Stomach smooth muscle (tissue), 2 donors: ENCODE measurements around the gene FYN.

Experiments
- H3K27ac ChIP-seq: one replicate; pipeline ENCODE4 v1.7.0; 2013; ENCODE audit warnings: mild to moderate bottlenecking, low read length, inconsistent platforms
- H3K27me3 ChIP-seq, 2 donors: one replicate each; pipeline ENCODE4 v1.7.0; 2013; ENCODE audit warnings: low read length in 2 of 2; ENCODE audit not compliant: insufficient read depth in 2 of 2, control insufficient read depth in 1 of 2
- H3K36me3 ChIP-seq, 2 donors: one replicate each; pipeline ENCODE4 v1.7.0; 2013; ENCODE audit warnings: low read length in 2 of 2; ENCODE audit not compliant: control insufficient read depth in 2 of 2, insufficient read depth in 2 of 2
- H3K4me1 ChIP-seq: one replicate; pipeline ENCODE4 v1.7.0; 2013; ENCODE audit warnings: low read length; ENCODE audit not compliant: control insufficient read depth, insufficient read depth
- H3K4me3 ChIP-seq, 2 donors: one replicate each; pipeline ENCODE4 v1.7.0; 2013; ENCODE audit warnings: low read length in 2 of 2
- H3K9ac ChIP-seq, 2 donors: one replicate each; pipeline ENCODE4 v1.7.0; 2013; ENCODE audit warnings: low read length in 2 of 2, mild to moderate bottlenecking in 1 of 2
- H3K9me3 ChIP-seq, 2 donors: one replicate each; pipeline ENCODE4 v1.7.0; 2013; ENCODE audit warnings: low read length in 2 of 2; ENCODE audit not compliant: control insufficient read depth in 2 of 2
- donor health status: healthy.
- donor health status: Pancreatic carcinoma.

FYN gene

DNA sequence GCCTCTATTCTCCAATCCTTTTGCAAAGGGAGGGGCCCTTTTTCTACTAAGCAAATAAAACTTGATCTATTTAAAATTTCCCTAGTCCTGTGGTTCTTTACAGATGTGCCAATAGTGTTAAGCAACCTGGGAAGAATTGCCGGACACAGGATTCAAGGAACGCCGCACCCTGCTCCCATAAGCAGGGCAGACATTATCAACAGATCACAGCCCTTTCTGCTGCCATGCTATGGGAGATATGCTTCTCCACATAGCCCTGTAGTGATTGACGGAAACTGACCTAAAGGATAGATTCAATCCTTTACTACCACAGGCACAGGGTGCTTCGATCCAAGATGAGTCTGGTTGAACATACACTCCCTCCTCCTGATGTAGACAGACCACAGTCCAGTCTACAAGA, 149.2 kb downstream of the FYN start:
- Histone ChIP-seq H3K4me1 (peaks cover 4% of the 10 kb centered on the region), H3K27ac (no peak overlapping the region), H3K9me3 (no peaks in the 10 kb centered on the region), H3K9ac (no peak overlapping the region), H3K27me3 (no peaks in the 10 kb centered on the region), H3K4me3 (no peak overlapping the region), H3K36me3 (no peaks in the 10 kb centered on the region)

DNA sequence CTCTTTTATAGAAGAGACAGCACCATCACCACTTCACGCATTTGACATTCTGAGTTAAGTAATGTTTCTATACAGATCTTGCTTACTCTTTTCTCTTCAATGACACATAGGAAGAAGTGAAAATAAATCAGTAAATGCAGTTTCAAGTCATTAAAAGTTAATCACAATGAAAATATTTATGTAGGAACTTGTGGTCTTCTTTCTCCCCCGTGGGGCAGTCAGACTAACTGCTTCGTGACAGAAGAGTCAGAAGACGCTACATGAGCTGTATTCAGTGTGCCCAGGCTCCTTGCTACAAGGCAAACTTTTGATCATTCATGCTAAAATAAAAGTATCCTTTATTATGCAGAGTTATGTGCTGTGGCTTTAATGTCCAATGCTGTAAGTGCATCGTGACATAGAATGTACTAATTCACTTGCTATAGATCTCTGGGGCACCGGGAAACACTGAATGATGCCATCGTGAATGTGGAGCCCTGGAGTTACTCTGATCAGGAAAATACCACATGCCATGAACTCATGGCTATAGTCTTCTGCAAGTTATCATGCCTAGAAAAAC, 149.8 kb downstream of the FYN start:
- no peak overlapping the region for H3K27ac ChIP-seq
- H3K9ac ChIP-seq: no peak overlapping the region
- H3K27me3 ChIP-seq: no peaks in the 10 kb centered on the region
- peaks cover 1 to 2% of the 10 kb centered on the region in 2 donors for H3K36me3 ChIP-seq
- H3K4me3 ChIP-seq: no peak overlapping the region
- H3K9me3 ChIP-seq: no peaks in the 10 kb centered on the region
- peaks cover 4% of the 10 kb centered on the region for H3K4me1 ChIP-seq

DNA sequence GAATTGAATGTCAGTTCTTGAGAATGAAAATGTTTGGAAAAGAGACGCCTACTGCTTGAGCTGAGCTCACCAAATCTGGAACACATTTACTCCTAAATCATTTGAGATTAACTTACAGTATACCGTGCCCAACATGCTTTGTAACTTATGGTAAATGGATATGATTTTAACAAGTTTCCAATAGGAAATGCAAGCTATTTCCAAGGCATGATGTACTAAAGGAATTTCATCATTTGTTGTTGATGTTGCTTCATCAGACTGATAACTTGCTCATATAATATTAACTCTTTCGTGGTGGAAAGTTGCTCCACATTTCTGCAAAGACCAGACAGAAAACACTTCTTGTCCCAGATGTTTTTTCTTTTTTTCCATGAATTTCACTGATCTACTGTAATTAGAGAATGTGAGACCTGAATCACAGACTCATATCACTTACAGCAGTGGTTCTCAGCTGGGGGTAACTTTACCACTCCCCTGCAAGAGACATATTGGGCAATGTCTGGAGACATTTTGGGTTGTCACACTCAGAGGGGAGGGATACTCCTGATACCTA, 151.0 kb downstream of the FYN start:
- Histone ChIP-seq H3K9ac (no peak overlapping the region), H3K4me3 (no peak overlapping the region), H3K27me3 (no peaks in the 10 kb centered on the region), H3K9me3 (no peaks in the 10 kb centered on the region), H3K27ac (no peak overlapping the region), H3K4me1 (peaks cover 4% of the 10 kb centered on the region), H3K36me3 (peaks cover 4 to 5% of the 10 kb centered on the region in 2 donors)

DNA sequence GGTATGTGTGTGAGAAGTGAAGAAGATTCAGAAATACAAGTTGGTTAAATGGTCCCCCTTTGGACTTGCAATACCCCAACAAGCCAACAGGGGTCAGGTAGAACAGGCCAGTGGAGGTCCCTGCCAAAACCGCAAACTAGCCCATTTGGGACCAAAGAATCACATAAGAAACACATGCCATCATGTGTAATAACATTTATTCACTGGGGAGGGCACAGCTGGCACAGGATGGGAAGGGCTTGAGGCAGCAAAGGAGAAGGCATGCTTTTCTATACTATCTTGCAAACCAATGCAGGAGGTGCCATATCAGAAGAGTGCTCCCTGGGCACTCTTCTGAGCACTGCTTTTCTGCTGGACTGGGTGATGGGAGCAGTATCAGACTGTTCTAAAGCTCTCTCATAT, 151.5 kb downstream of the FYN start:
- H3K9ac ChIP-seq: no peak overlapping the region
- H3K4me1 ChIP-seq: peaks cover 4% of the 10 kb centered on the region
- H3K27ac ChIP-seq: no peak overlapping the region
- no peaks in the 10 kb centered on the region for H3K27me3 ChIP-seq
- peaks cover 4 to 5% of the 10 kb centered on the region in 2 donors for H3K36me3 ChIP-seq
- H3K4me3 ChIP-seq: no peak overlapping the region
- H3K9me3 ChIP-seq: no peaks in the 10 kb centered on the region

DNA sequence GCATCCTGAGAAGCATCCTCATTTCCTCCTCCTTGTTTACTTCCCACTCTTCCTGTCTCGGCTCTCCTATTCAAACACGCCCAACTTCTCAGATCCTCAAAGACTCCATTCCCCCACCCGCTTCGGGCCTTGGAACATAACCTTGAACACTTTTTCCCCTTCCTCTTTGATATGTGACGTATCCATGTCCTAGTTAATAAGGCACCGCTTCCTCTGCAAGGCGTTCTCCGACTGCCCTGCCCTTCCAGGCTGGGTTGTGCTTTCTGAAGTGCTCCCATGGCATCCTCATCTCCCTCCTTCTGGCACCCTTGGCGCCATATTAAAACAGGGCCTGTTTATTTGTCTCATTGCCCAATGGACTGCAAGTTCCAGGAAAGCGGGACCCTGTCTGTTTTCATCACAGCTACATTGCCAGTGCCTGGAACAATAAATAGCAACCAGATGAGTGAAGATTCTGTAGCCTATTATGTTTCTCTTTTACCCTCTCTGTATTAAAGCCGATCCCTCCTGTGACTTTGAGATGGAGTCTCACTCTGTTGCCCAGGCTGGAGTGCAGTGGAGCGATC, 152.2 kb downstream of the FYN start:
- Histone ChIP-seq H3K9ac (no peak overlapping the region), H3K9me3 (no peaks in the 10 kb centered on the region), H3K4me3 (no peak overlapping the region), H3K4me1 (peaks cover 4% of the 10 kb centered on the region), H3K27me3 (no peaks in the 10 kb centered on the region), H3K27ac (no peak overlapping the region), H3K36me3 (peaks cover 4 to 5% of the 10 kb centered on the region in 2 donors)

DNA sequence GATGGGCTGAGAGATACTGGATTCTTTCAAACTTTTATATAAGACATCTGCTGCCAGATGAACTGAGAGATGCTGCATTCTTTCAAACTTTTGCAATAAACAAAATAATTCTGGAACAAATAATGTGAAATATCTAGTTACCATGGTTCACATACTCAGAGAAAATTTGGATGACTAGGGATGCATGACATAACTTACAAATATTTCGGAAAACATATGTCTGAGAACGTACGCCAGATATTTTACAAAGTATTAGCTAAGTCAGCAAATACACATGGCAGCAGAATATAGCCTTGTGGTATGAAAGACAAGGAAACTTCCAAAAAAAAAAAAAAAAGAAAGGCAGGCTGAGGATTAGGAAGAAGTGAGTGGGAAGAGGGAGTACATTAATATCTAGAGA, 154.3 kb downstream of the FYN start:
- Histone ChIP-seq H3K9ac (no peak overlapping the region), H3K27ac (no peak overlapping the region), H3K36me3 (peaks cover 4 to 10% of the 10 kb centered on the region in 2 donors), H3K4me1 (no peaks in the 10 kb centered on the region), H3K9me3 (no peaks in the 10 kb centered on the region), H3K27me3 (no peaks in the 10 kb centered on the region), H3K4me3 (no peak overlapping the region)

DNA sequence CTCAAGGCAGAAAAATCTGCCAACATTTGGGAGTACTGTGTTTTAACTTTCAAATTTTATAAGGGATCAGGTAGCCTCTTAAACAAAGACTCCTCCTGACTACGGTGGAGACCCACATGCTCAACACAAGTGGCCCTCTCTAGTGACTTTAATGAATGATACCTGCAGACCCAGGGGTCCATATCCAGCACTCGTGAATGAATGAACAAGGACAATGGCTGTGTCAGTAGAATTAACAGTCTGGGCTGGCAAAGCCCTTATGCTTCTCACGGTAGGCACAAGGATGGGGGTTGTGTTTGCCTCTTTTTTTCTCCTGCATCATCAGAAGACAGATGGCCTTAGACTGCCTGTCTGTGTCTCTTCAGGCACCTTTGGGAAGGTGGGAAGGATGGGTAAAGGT, 154.9 kb downstream of the FYN start:
- no peak overlapping the region for H3K27ac ChIP-seq
- no peaks in the 10 kb centered on the region for H3K9me3 ChIP-seq
- H3K4me3 ChIP-seq: no peak overlapping the region
- peaks cover 6 to 13% of the 10 kb centered on the region in 2 donors for H3K36me3 ChIP-seq
- H3K4me1 ChIP-seq: no peaks in the 10 kb centered on the region
- no peak overlapping the region for H3K9ac ChIP-seq
- H3K27me3 ChIP-seq: no peaks in the 10 kb centered on the region

DNA sequence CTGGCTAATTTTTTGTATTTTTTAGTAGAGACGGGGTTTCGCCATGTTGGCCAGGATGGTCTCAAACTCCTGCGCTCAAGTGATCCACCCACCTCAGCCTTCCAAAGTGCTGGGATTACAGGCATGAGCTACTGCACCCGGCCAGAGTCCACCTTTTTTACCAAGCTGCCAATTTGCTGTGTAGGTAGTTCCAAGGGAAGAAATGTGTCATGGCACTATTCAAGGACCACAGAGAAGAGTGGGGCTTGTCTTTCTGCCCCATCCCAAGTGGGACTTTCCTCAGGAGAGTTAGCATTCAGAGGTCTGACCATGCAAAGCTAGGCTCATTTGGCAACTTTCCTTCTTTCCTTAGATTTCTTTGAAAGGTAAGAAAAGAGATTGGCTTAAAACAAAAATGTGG, 155.6 kb downstream of the FYN start:
- Histone ChIP-seq H3K27me3 (no peaks in the 10 kb centered on the region), H3K27ac (no peak overlapping the region), H3K9me3 (no peaks in the 10 kb centered on the region), H3K36me3 (peaks cover 9 to 15% of the 10 kb centered on the region in 2 donors), H3K4me1 (peaks cover under 1% of the 10 kb centered on the region), H3K4me3 (no peak overlapping the region), H3K9ac (no peak overlapping the region)

DNA sequence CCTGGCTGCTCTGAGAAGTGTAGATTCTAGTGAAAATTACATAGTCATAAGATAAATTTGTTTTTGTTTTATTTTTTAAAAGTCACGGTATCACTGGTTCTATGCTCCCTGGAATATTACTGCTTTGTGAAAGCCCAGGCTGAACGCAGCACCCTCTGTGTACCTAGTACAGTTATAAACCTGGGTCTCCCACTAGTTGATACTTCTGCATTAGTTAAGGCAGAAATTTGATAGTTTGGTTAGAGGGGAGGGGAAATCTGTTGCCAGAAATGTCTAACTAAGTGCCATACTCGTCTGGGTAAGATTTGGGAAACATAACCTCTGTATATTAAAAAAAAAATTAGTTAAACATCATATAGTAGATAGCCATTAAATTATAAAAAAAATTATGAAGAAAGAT, 156.9 kb downstream of the FYN start:
- no peak overlapping the region for H3K27ac ChIP-seq
- H3K4me3 ChIP-seq: no peak overlapping the region
- no peaks in the 10 kb centered on the region for H3K9me3 ChIP-seq
- H3K36me3 ChIP-seq: peaks cover 9 to 15% of the 10 kb centered on the region in 2 donors
- no peaks in the 10 kb centered on the region for H3K27me3 ChIP-seq
- no peak overlapping the region for H3K9ac ChIP-seq
- peaks cover 12% of the 10 kb centered on the region for H3K4me1 ChIP-seq

DNA sequence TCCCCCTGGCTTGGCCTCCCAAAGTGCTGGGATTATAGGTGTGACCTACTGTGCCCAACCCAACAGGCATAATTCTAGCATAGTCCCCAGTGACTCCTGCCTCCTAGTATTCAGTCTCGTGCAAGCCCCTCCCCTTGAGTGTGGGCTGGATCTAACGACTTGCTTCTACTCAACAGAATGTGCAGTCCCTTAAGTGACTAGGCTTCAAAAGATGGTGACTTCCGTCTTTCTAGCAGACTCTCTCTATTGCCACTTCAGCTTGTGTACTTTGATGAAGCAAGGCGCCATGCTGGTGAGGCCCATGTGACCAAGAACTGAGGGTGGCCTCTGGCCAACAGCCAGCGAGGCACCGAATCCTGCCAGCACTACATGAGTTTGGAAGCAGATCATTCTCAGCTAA, 157.9 kb downstream of the FYN start:
- no peaks in the 10 kb centered on the region for H3K9me3 ChIP-seq
- H3K27me3 ChIP-seq: no peaks in the 10 kb centered on the region
- H3K9ac ChIP-seq: no peak overlapping the region
- peaks cover 14% of the 10 kb centered on the region for H3K4me1 ChIP-seq
- no peak overlapping the region for H3K4me3 ChIP-seq
- H3K27ac ChIP-seq: no peak overlapping the region
- peaks cover 9 to 15% of the 10 kb centered on the region in 2 donors for H3K36me3 ChIP-seq
